ENCODE measurements around the gene PCNX2.

PCNX2 gene

GRCh38 chr1:233042834-233043233, 252.7 kb downstream of the PCNX2 start:
- H3K4me3 ChIP-seq (ENCODE audit: low read depth, low read length): no peak overlapping the region
- no peak for TF ChIP-seq CTCF (IDR thresholded peaks at IDR 0.05; ENCODE audit: low read depth, low read length)

GRCh38 chr1:233040494-233040893, 255.0 kb downstream of the PCNX2 start:
- no peak overlapping the region for H3K4me3 ChIP-seq (ENCODE audit: low read depth, low read length)
- TF ChIP-seq CTCF (IDR thresholded peaks at IDR 0.05; ENCODE audit: low read depth, low read length): no peak

- no peak for TF ChIP-seq CTCF (IDR thresholded peaks at IDR 0.05; ENCODE audit: low read depth, low read length)
- H3K4me3 ChIP-seq (ENCODE audit: low read depth, low read length): no peak overlapping the region
Measured at GRCh38 chr1:233038581-233038980, 256.9 kb downstream of the PCNX2 start.

- H3K4me3 ChIP-seq (ENCODE audit: low read depth, low read length): no peak overlapping the region
- TF ChIP-seq CTCF (IDR thresholded peaks at IDR 0.05; ENCODE audit: low read depth, low read length): no peak
Measured at GRCh38 chr1:233037843-233038242, 257.7 kb downstream of the PCNX2 start.

- no peak for TF ChIP-seq CTCF (IDR thresholded peaks at IDR 0.05; ENCODE audit: low read depth, low read length)
- no peak overlapping the region for H3K4me3 ChIP-seq (ENCODE audit: low read depth, low read length)
Measured at GRCh38 chr1:233034836-233035235, 260.7 kb downstream of the PCNX2 start.

- no peak for TF ChIP-seq CTCF (IDR thresholded peaks at IDR 0.05; ENCODE audit: low read depth, low read length)
Measured at GRCh38 chr1:233033361-233033760, 262.2 kb downstream of the PCNX2 start.

GRCh38 chr1:233032916-233033315, 262.6 kb downstream of the PCNX2 start:
- no peak overlapping the region for H3K4me3 ChIP-seq (ENCODE audit: low read depth, low read length)

More at GRCh38 chr1:233033361-233033760, 262.2 kb downstream of the PCNX2 start:
- H3K4me3 ChIP-seq (ENCODE audit: low read depth, low read length): no peak overlapping the region

More at GRCh38 chr1:233032916-233033315, 262.6 kb downstream of the PCNX2 start:
- no peak for TF ChIP-seq CTCF (IDR thresholded peaks at IDR 0.05; ENCODE audit: low read depth, low read length)
